CD14-positive monocyte (primary cell): Measurements from ENCODE around the gene NOX5. TPM values are rescaled to one million over a fixed set of nuclear protein-coding genes. Genes with fewer than 3 reads are reported as not detected.

Experiments used
- DNase-seq, 3 donors: peaks; one replicate each; pipeline ENCODE4 v3.0.0-alpha.2; 2011 to 2022
- H2AFZ ChIP-seq: 2 replicates; pipeline ENCODE4 v1.6.0; 2012; ENCODE audit warnings: mild to moderate bottlenecking, low read depth, low read length, inconsistent platforms; ENCODE audit not compliant: insufficient read depth, poor library complexity, severe bottlenecking
- H3K27ac ChIP-seq, 2 donors: 1 replicate in 1 of 2; 2 replicates in 1 of 2; pipeline ENCODE4 v1.5.1; 2012 to 2013; ENCODE audit warnings: low read length in 2 of 2, control low read depth in 1 of 2, inconsistent platforms in 1 of 2, low read depth in 1 of 2, mild to moderate bottlenecking in 1 of 2
- H3K27me3 ChIP-seq, 2 donors: one replicate each; pipeline versions ENCODE4 v1.6.0 to v1.6.1; 2011 to 2013; ENCODE audit warnings: low read length in 2 of 2; ENCODE audit not compliant: control insufficient read depth in 2 of 2, insufficient read depth in 2 of 2
- H3K36me3 ChIP-seq, 2 donors: replicated peaks in 1 of 2; 1 replicate in 1 of 2; 2 replicates in 1 of 2; pipeline versions ENCODE4 v1.5.1 to v1.6.1; 2012 to 2013; ENCODE audit warnings: low read length in 2 of 2, control low read depth in 1 of 2, inconsistent platforms in 1 of 2, mild to moderate bottlenecking in 1 of 2; ENCODE audit not compliant: insufficient read depth in 2 of 2, control insufficient read depth in 1 of 2
- H3K4me1 ChIP-seq, 2 donors: 1 replicate in 1 of 2; 2 replicates in 1 of 2; pipeline versions ENCODE4 v1.5.1 to v1.6.1; 2012 to 2013; ENCODE audit warnings: low read length in 2 of 2, control low read depth in 1 of 2, inconsistent platforms in 1 of 2, mild to moderate bottlenecking in 1 of 2, moderate library complexity in 1 of 2; ENCODE audit not compliant: insufficient read depth in 2 of 2, control insufficient read depth in 1 of 2
- H3K4me2 ChIP-seq: replicated peaks from 2 replicates; pipeline ENCODE3; 2012; ENCODE audit warnings: low read length, moderate library complexity, mild to moderate bottlenecking; ENCODE audit not compliant: poor library complexity, severe bottlenecking; ENCODE audit errors: extremely low read depth
- H3K4me3 ChIP-seq, 3 experiments: fragments of 200-600 bp in 1 of 3; sonication (generic) in 1 of 3; replicated peaks in 1 of 3; 1 replicate in 2 of 3; 2 replicates in 1 of 3; pipeline ENCODE4 v1.5.1; 2011 to 2013; ENCODE audit warnings: low read length in 3 of 3, mild to moderate bottlenecking in 3 of 3, control low read depth in 2 of 3, low read depth in 2 of 3, inconsistent platforms in 1 of 3, moderate library complexity in 1 of 3
- H3K79me2 ChIP-seq: 2 replicates; pipeline ENCODE4 v1.6.0; 2012; ENCODE audit warnings: mild to moderate bottlenecking, control low read depth, inconsistent platforms, low read length, moderate library complexity; ENCODE audit not compliant: insufficient read depth
- H3K9ac ChIP-seq: 2 replicates; pipeline ENCODE4 v1.6.0; 2017; ENCODE audit warnings: low read length, mild to moderate bottlenecking; ENCODE audit not compliant: insufficient read depth, poor library complexity, severe bottlenecking
- H3K9me3 ChIP-seq, 2 donors: replicated peaks in 1 of 2; 1 replicate in 1 of 2; 2 replicates in 1 of 2; pipeline versions ENCODE4 v1.5.1 to v1.6.1; 2012 to 2013; ENCODE audit warnings: low read length in 2 of 2, control low read depth in 1 of 2; ENCODE audit not compliant: control insufficient read depth in 1 of 2, insufficient read depth in 1 of 2
- H4K20me1 ChIP-seq: 2 replicates; pipeline ENCODE4 v1.6.0; 2012; ENCODE audit warnings: mild to moderate bottlenecking, low read length, control low read depth, moderate library complexity; ENCODE audit not compliant: insufficient read depth
- H3K27ac Mint-ChIP-seq, 7 donors: one replicate each; pipeline ENCODE4 v1.8.0; 2020; ENCODE audit warnings: mild to moderate bottlenecking in 7 of 7, mixed read lengths in 7 of 7, moderate library complexity in 6 of 7, inconsistent platforms in 2 of 7
- H3K27me3 Mint-ChIP-seq, 3 donors: one replicate each; pipeline ENCODE4 v1.8.0; 2021 to 2022; ENCODE audit warnings: low read depth in 3 of 3, mild to moderate bottlenecking in 3 of 3, mixed read lengths in 3 of 3, moderate library complexity in 3 of 3, inconsistent platforms in 1 of 3
- H3K36me3 Mint-ChIP-seq, 2 donors: one replicate each; pipeline ENCODE4 v1.8.0; 2020; ENCODE audit warnings: mixed read lengths in 2 of 2, inconsistent platforms in 1 of 2, mild to moderate bottlenecking in 1 of 2
- H3K4me1 Mint-ChIP-seq: one replicate; pipeline ENCODE4 v1.8.0; 2020; ENCODE audit warnings: mild to moderate bottlenecking, mixed read lengths
- H3K4me3 Mint-ChIP-seq, 2 donors: one replicate each; pipeline ENCODE4 v1.8.0; 2020; ENCODE audit warnings: mild to moderate bottlenecking in 2 of 2, mixed read lengths in 2 of 2, moderate library complexity in 1 of 2
- H3K9me3 Mint-ChIP-seq, 7 donors: one replicate each; pipeline ENCODE4 v1.8.0; 2020 to 2022; ENCODE audit warnings: mixed read lengths in 7 of 7, mild to moderate bottlenecking in 6 of 7, moderate library complexity in 6 of 7, inconsistent platforms in 2 of 7
- WGBS: methylation state at CpG from one replicate; pipeline ENCODE4 v1.1.5; 2013; ENCODE audit warnings: missing lambda C conversion rate; ENCODE audit not compliant: insufficient coverage; 5-methylcytosine and 5-hydroxymethylcytosine counted together
- intact Hi-C, 2 donors: fragments of 100-400 bp; cut with micrococcal nuclease; formaldehyde crosslinking; loops; one replicate each; pipeline versions ENCODE4 v1.15.0 to v1.15.1; 2023
- polyA plus RNA-seq, 3 donors: library from polyadenylated mRNA; depleted of rRNA in 1 of 3; unstranded in 2 of 3; stranded (reverse) in 1 of 3; fragments of 300-500 nt in 2 of 3; fragments of >200 nt in 1 of 3; fragmentation: Illumina TruSeq in 2 of 3; gene quantifications; 1 replicate in 2 of 3; 2 replicates in 1 of 3; pipeline ENCODE4 v1.2.3, GENCODE V29; 2012 to 2021
- TF ChIP-seq, protein P1 (sequence below): fragments of 200-600 bp; IDR thresholded peaks from one replicate; pipeline ENCODE4 v1.8.0; 2022; ENCODE audit warnings: antibody characterized with exemption, mild to moderate bottlenecking

NOX5 gene
- polyA plus RNA-seq, 3 donors, result not detected

DNA sequence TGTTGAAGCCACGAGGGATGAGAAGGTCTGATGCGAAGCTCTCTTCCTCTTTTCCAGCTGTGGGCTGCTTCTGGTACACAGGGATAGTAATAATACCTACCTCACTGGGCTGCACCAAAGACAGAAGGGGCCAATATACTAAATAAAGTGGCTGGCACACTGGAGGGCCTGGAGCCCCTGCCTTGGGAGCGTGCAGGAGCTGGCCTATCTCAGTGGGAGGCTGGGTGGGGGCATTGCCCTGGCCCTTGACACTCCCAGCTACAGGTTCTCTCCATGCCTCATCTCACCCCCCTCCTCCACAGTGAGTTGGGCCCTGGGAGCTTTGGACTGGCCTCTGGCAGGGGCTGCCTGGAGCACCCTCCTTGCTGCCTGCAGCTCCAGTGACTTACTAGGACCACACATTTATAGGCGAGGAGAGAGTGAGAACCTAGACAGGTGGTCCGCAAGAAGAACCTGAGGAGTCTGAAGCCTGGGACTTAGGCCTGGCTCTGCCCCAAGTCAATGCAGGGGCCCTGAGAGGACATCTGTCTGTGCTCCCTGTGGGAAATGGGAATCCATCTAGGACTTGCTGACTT, 1.6 kb downstream of the NOX5 start:
- no peak overlapping the region for H2AFZ ChIP-seq

DNA sequence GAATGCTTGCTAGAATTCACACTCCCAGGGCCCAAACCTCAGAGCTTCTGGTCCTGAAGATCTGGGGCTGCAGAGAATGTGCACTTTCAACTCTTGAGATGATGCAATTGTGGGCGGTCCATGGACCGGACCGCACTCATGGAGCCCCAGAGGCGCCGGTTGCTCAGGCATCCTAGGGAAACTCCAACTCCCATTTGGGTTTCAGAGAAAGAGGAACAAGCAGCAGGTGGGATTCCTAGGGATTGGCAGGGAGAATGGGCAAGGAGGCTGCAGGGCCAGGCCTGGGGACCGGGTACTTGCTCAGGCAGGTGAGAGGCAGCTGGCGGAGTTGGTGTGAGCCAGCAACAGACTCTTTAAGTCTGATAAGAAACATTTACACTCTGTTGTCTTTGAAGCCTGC, 3.5 kb downstream of the NOX5 start:
- peaks cover 0 to 8% (median 8%) of the 10 kb centered on the region in 3 donors for H3K27me3 Mint-ChIP-seq
- Histone ChIP-seq H3K27ac (no peak overlapping the region), H3K79me2 (no peaks in the 10 kb centered on the region), H3K9ac (no peak overlapping the region), H3K27me3 (no peaks in the 10 kb centered on the region), H4K20me1 (no peaks in the 10 kb centered on the region), H3K9me3 (no peaks in the 10 kb centered on the region), H3K36me3 (no peaks in the 10 kb centered on the region), H3K4me3 (no peak overlapping the region), H3K4me2 (no peak overlapping the region), H2AFZ (no peak overlapping the region), H3K4me1 (peaks cover 0 to 5% of the 10 kb centered on the region in 2 donors)
- no peak for DNase-seq
- peaks cover 7% of the 10 kb centered on the region for H3K4me1 Mint-ChIP-seq
- peaks cover 0 to 2% (median 0%) of the 10 kb centered on the region in 7 donors for H3K9me3 Mint-ChIP-seq
- no peak overlapping the region for H3K27ac Mint-ChIP-seq
- no peaks in the 10 kb centered on the region for H3K36me3 Mint-ChIP-seq
- TF ChIP-seq, protein P1, sequence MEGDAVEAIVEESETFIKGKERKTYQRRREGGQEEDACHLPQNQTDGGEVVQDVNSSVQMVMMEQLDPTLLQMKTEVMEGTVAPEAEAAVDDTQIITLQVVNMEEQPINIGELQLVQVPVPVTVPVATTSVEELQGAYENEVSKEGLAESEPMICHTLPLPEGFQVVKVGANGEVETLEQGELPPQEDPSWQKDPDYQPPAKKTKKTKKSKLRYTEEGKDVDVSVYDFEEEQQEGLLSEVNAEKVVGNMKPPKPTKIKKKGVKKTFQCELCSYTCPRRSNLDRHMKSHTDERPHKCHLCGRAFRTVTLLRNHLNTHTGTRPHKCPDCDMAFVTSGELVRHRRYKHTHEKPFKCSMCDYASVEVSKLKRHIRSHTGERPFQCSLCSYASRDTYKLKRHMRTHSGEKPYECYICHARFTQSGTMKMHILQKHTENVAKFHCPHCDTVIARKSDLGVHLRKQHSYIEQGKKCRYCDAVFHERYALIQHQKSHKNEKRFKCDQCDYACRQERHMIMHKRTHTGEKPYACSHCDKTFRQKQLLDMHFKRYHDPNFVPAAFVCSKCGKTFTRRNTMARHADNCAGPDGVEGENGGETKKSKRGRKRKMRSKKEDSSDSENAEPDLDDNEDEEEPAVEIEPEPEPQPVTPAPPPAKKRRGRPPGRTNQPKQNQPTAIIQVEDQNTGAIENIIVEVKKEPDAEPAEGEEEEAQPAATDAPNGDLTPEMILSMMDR, result no peak
- intact Hi-C loops, result no loop called here
- H3K4me3 Mint-ChIP-seq, result no peak overlapping the region
- WGBS, result 75% methylated on average over 5 of the region's 7 CpGs

More for the DNA sequence above, 1.6 kb downstream of the NOX5 start:
- no peak overlapping the region for H3K4me3 Mint-ChIP-seq
- intact Hi-C loops, result no loop called here
- peaks cover 0 to 5% of the 10 kb centered on the region in 2 donors for H3K4me1 ChIP-seq
- TF ChIP-seq, protein P1, result no peak
- no peak for DNase-seq
- H3K9me3 Mint-ChIP-seq, result peaks cover 0 to 2% (median 0%) of the 10 kb centered on the region in 7 donors
- no peaks in the 10 kb centered on the region for H3K27me3 ChIP-seq
- H3K4me1 Mint-ChIP-seq, result peaks cover 7% of the 10 kb centered on the region
- WGBS, result 100% methylated on average over 2 of the region's 5 CpGs
- H3K27me3 Mint-ChIP-seq, result peaks cover 1 to 6% (median 5%) of the 10 kb centered on the region in 3 donors
- no peak overlapping the region for H3K4me3 ChIP-seq
- H3K79me2 ChIP-seq, result no peaks in the 10 kb centered on the region
- no peaks in the 10 kb centered on the region for H3K36me3 ChIP-seq
- H3K4me2 ChIP-seq, result no peak overlapping the region
- H3K27ac Mint-ChIP-seq, result no peak overlapping the region
- no peaks in the 10 kb centered on the region for H4K20me1 ChIP-seq
- no peaks in the 10 kb centered on the region for H3K36me3 Mint-ChIP-seq
- H3K27ac ChIP-seq, result no peak overlapping the region
- H3K9ac ChIP-seq, result no peak overlapping the region
- no peaks in the 10 kb centered on the region for H3K9me3 ChIP-seq
